IPS-20b (cell line): Measurements from ENCODE around the gene PLSCR4.
"Not testable (repeated sequence)": the region's sequence is repeated elsewhere in the genome, so short reads cannot be mapped to it uniquely, and the experiment has no call there.

ENCODE experiments used
- H3K27ac ChIP-seq: one replicate; pipeline ENCODE4 v1.5.1; 2013; ENCODE audit warnings: low read length
- H3K27me3 ChIP-seq: 2 replicates; pipeline ENCODE4 v1.6.1; 2013; ENCODE audit warnings: mild to moderate bottlenecking, low read length, inconsistent platforms; ENCODE audit not compliant: insufficient read depth
- H3K36me3 ChIP-seq: 2 replicates; pipeline ENCODE4 v1.6.1; 2013; ENCODE audit warnings: low read depth, mild to moderate bottlenecking, inconsistent platforms, low read length, moderate library complexity; ENCODE audit not compliant: insufficient read depth
- H3K4me1 ChIP-seq: 2 replicates; pipeline ENCODE4 v1.6.1; 2013; ENCODE audit warnings: mild to moderate bottlenecking, control low read depth, inconsistent platforms, low read length, moderate library complexity; ENCODE audit not compliant: insufficient read depth
- H3K4me3 ChIP-seq: 2 replicates; pipeline ENCODE4 v1.5.1; 2013; ENCODE audit warnings: mild to moderate bottlenecking, low read length, inconsistent platforms
- H3K9ac ChIP-seq: 2 replicates; pipeline ENCODE4 v1.6.1; 2013; ENCODE audit warnings: low read depth, mild to moderate bottlenecking, inconsistent platforms, low read length, moderate library complexity
- H3K9me3 ChIP-seq: 2 replicates; pipeline ENCODE4 v1.6.1; 2013; ENCODE audit warnings: mild to moderate bottlenecking, low read depth, low read length, inconsistent platforms; ENCODE audit not compliant: insufficient read depth

Gene PLSCR4

GRCh38 chr3:146269271-146269670, 18.4 kb upstream of the PLSCR4 start:
- no peaks in the 10 kb centered on the region for H3K36me3 ChIP-seq
- peaks cover 21% of the 10 kb centered on the region for H3K4me1 ChIP-seq
- no peak overlapping the region for H3K27ac ChIP-seq
- H3K4me3 ChIP-seq = no peak overlapping the region
- H3K27me3 ChIP-seq = no peaks in the 10 kb centered on the region
- H3K9me3 ChIP-seq = no peaks in the 10 kb centered on the region
- H3K9ac ChIP-seq = no peak overlapping the region

GRCh38 chr3:146268535-146269219, 17.8 kb upstream of the PLSCR4 start:
- Histone ChIP-seq H3K27me3 (no peaks in the 10 kb centered on the region), H3K36me3 (no peaks in the 10 kb centered on the region), H3K27ac (no peak overlapping the region), H3K4me1 (peaks cover 21% of the 10 kb centered on the region), H3K9ac (no peak overlapping the region), H3K4me3 (no peak overlapping the region), H3K9me3 (no peaks in the 10 kb centered on the region)

DNA sequence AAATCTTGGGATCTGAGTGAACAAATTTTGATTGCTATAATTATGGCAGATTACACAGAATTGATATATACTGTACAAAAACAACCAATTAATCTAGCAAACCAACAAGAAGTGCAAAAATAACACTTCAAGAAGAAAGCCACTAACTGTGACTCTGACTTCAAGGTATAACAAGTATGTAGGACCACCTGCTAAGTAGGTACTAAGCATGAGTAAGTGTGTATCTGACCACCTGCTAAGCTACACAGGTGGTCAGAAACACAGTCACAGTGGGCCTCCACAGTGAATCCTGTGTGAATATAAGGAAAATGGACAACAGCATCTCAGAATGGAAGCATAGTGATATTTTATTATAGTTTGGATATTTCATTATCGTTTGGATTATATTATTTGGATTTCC, 14.8 kb upstream of the PLSCR4 start:
- no peaks in the 10 kb centered on the region for H3K36me3 ChIP-seq
- peaks cover 21% of the 10 kb centered on the region for H3K4me1 ChIP-seq
- H3K9me3 ChIP-seq = no peaks in the 10 kb centered on the region
- H3K4me3 ChIP-seq = peak overlapping the region; percentile 37
- H3K27me3 ChIP-seq = no peaks in the 10 kb centered on the region
- H3K9ac ChIP-seq = no peak overlapping the region
- H3K27ac ChIP-seq = no peak overlapping the region

DNA sequence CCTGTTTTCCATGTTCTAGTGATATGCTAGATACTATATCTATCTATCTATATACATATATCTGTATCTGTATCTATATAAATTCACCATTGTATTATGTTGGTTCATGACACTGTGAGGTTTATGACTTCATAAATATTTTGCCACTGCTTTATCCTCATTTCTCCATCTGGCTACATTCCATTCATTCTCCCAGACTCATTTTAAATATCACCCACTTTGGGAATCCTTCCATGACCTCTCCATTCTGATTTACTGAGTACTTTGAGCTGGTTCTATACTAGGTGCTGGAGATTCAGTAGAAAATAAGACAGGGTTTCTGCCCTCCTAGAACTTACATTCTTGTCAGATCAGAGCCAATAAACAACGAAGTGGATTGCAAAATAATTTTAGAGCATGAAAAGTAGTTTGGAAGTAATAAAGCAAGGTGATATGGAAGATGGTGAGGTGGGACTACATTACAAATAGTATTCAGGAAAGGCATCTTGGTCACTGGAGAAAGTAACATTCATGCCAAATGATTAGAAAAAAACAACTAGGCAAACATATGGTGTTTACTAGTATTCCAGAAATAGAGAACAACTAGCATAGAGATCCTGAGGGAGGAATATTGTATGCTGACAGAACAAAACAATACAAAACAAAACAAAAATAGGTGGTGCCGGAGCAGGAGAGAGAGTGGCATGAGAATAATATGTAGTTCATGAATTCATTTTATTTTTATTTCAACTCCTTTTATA, 11.6 kb upstream of the PLSCR4 start:
- Histone ChIP-seq H3K4me3 (no peak overlapping the region), H3K27ac (no peak overlapping the region), H3K9ac (no peak overlapping the region), H3K9me3 (no peaks in the 10 kb centered on the region), H3K27me3 (no peaks in the 10 kb centered on the region), H3K36me3 (no peaks in the 10 kb centered on the region), H3K4me1 (peaks cover 25% of the 10 kb centered on the region)

- no peak overlapping the region for H3K27ac ChIP-seq
- H3K27me3 ChIP-seq = no peaks in the 10 kb centered on the region
- H3K4me3 ChIP-seq = no peak overlapping the region
- no peaks in the 10 kb centered on the region for H3K36me3 ChIP-seq
- H3K9me3 ChIP-seq = no peaks in the 10 kb centered on the region
- peaks cover 16% of the 10 kb centered on the region for H3K4me1 ChIP-seq
- no peak overlapping the region for H3K9ac ChIP-seq
These were observed 9.1 kb upstream of the PLSCR4 start for GRCh38 chr3:146259880-146260589.

- Histone ChIP-seq H3K4me3 (peak overlapping the region; percentile 18; the same call in 1 of the 2 replicates), H3K9ac (peak overlapping the region; percentile 54), H3K27ac (peak overlapping the region; percentile 72), H3K9me3 (peaks cover 7% of the 10 kb centered on the region), H3K27me3 (no peaks in the 10 kb centered on the region), H3K4me1 (peaks cover 13% of the 10 kb centered on the region; the same call in 1 of the 2 replicates), H3K36me3 (no peaks in the 10 kb centered on the region)
These were observed 6.1 kb upstream of the PLSCR4 start for GRCh38 chr3:146256851-146257486.

DNA sequence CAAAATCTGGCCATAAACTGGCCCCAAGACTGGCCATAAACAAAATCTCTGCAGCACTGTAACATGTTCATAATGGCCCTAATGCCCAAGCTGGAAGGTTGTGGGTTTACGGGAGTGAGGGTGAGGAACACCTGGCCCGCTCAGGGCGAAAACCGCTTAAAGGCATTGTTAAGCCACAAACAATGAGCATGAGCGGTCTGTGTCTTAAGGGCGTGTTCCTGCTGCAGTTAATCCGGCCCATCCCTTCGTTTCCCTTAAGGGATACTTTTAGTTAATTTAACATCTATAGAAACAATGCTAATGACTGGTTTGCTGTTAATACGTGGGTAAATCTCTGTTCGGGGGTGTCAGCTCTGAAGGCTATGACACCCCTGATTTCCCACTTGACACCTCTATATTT, 1.5 kb upstream of the PLSCR4 start:
- H3K4me3 ChIP-seq, H3K36me3 ChIP-seq, H3K9me3 ChIP-seq, H3K27ac ChIP-seq, H3K9ac ChIP-seq, H3K4me1 ChIP-seq: not testable (repeated sequence)
- peaks cover 13% of the 10 kb centered on the region for H3K27me3 ChIP-seq

GRCh38 chr3:146249921-146250320, 984 bp downstream of the PLSCR4 start:
- Histone ChIP-seq H3K4me3 (peak overlapping the region; percentile 82), H3K27ac (no peak overlapping the region), H3K9ac (peak overlapping the region; percentile 42; the same call in 1 of the 2 replicates), H3K9me3 (peaks cover 7% of the 10 kb centered on the region), H3K27me3 (peaks cover 13% of the 10 kb centered on the region), H3K36me3 (no peaks in the 10 kb centered on the region), H3K4me1 (no peaks in the 10 kb centered on the region)

DNA sequence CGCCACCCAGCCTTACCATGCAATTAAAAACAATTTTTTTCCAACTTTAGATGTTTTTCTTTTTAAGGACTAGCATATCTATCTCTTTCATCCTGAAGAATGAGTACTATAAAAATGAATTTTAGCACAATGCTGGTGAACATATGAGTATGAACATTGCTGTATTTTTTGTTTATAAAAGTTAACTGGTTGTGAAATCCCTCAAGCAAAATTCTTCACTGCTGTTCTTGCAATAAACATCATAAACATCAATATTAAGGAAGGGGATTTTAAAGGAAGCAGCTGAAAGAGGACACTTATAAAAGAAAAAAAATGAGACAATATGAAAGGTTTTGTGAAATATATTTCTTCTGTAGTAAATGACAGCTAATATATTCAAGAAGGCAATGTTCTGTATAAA, 3.0 kb downstream of the PLSCR4 start:
- Histone ChIP-seq H3K27ac (no peak overlapping the region), H3K4me1 (no peaks in the 10 kb centered on the region), H3K36me3 (no peaks in the 10 kb centered on the region), H3K27me3 (peaks cover 13% of the 10 kb centered on the region), H3K4me3 (no peak overlapping the region), H3K9me3 (no peaks in the 10 kb centered on the region; the same call in none of the 2 replicates), H3K9ac (no peak overlapping the region)

GRCh38 chr3:146246526-146246925, 4.4 kb downstream of the PLSCR4 start:
- Histone ChIP-seq H3K9me3 (no peaks in the 10 kb centered on the region), H3K4me1 (no peaks in the 10 kb centered on the region), H3K27me3 (peaks cover 13% of the 10 kb centered on the region), H3K36me3 (no peaks in the 10 kb centered on the region), H3K9ac (no peak overlapping the region), H3K4me3 (no peak overlapping the region), H3K27ac (no peak overlapping the region)

DNA sequence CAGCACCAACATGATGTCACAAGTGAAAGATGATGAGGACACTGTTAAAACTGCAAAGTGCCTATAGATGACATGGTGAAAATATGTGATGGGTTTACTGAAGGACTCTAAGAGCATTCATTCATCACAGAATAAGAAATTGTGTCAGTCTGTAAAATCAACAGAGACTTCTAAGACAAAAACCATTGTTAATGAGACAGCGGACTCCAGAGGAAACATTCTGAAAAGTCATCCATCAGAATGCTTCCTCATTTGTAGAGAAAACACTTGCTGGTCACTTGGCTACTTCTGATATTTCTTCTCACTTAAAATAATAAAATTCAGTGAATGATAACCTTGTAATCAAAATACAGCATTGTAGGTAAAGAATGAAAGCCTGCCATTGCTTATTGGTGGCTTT, 7.3 kb downstream of the PLSCR4 start:
- Histone ChIP-seq H3K27ac (no peak overlapping the region), H3K9ac (no peak overlapping the region), H3K4me3 (no peak overlapping the region), H3K27me3 (no peaks in the 10 kb centered on the region), H3K4me1 (no peaks in the 10 kb centered on the region), H3K9me3 (no peaks in the 10 kb centered on the region), H3K36me3 (no peaks in the 10 kb centered on the region)
